Measurements from ENCODE around the gene CXCL12. TPM values are rescaled to one million over a fixed set of nuclear protein-coding genes. Genes with fewer than 3 reads are reported as not detected.

The CXCL12 gene
- total and polyA plus RNA-seq, 4 donors: 23.8 to 66.3 (median 41.8) TPM

GRCh38 chr10:44393834-44394547, 9.1 kb upstream of the CXCL12 start:
- H3K4me3 ChIP-seq (ENCODE audit: low read depth in 1 of 3, low read length in 3 of 3): no peak overlapping the region
- no peak overlapping the region for H3K9ac ChIP-seq (ENCODE audit: low read depth in 1 of 2, low read length in 2 of 2)
- H3K4me1 ChIP-seq (ENCODE audit: control insufficient read depth in 4 of 4, insufficient read depth in 4 of 4, low read length in 3 of 4): peaks cover 0 to 20% (median 16%) of the 10 kb centered on the region in 4 donors
- WGBS: 94% methylated on average over 5 of the region's 5 CpGs
- TF ChIP-seq JUND (IDR thresholded peaks at IDR 0.05) (no peak), ZBTB33 (IDR thresholded peaks at IDR 0.05) (no peak), REST (IDR thresholded peaks at IDR 0.05) (no peak), NR2F2 (IDR thresholded peaks at IDR 0.05) (peak; percentile 33), TAF1 (conservative IDR thresholded peaks at IDR 0.05) (no peak), RAD21 (IDR thresholded peaks at IDR 0.05) (peak in 1 of 2 donors; percentile 3), RXRA (IDR thresholded peaks at IDR 0.05) (peak in 1 of 2 donors; percentile 24), HNF4A (conservative IDR thresholded peaks at IDR 0.05) (peak in 1 of 2 donors; percentile 45)
- no peaks in the 10 kb centered on the region for H3K36me3 ChIP-seq (ENCODE audit: control insufficient read depth in 4 of 4, insufficient read depth in 3 of 4, low read depth in 1 of 4, low read length in 3 of 4)
- no peak overlapping the region for H3K27ac ChIP-seq (ENCODE audit: low read depth in 1 of 2, low read length in 2 of 2)
- no peaks in the 10 kb centered on the region for H3K9me3 ChIP-seq (ENCODE audit: control insufficient read depth in 4 of 4, low read length in 3 of 4)
- DNase-seq (ENCODE audit: low spot score): peak; percentile 24
- no peaks in the 10 kb centered on the region for H3K27me3 ChIP-seq (ENCODE audit: control insufficient read depth in 4 of 4, insufficient read depth in 4 of 4, low read length in 3 of 4)

- no peaks in the 10 kb centered on the region for H3K27me3 ChIP-seq (ENCODE audit: control insufficient read depth in 4 of 4, insufficient read depth in 4 of 4, low read length in 3 of 4)
- WGBS: 68% methylated on average over 7 of the region's 7 CpGs
- DNase-seq (ENCODE audit: low spot score): no peak
- H3K36me3 ChIP-seq (ENCODE audit: control insufficient read depth in 4 of 4, insufficient read depth in 3 of 4, low read depth in 1 of 4, low read length in 3 of 4): no peaks in the 10 kb centered on the region
- H3K4me1 ChIP-seq (ENCODE audit: control insufficient read depth in 4 of 4, insufficient read depth in 4 of 4, low read length in 3 of 4): peaks cover 0 to 25% (median 18%) of the 10 kb centered on the region in 4 donors
- no peak overlapping the region for H3K9ac ChIP-seq (ENCODE audit: low read depth in 1 of 2, low read length in 2 of 2)
- no peaks in the 10 kb centered on the region for H3K9me3 ChIP-seq (ENCODE audit: control insufficient read depth in 4 of 4, low read length in 3 of 4)
- H3K27ac ChIP-seq (ENCODE audit: low read depth in 1 of 2, low read length in 2 of 2): no peak overlapping the region
- TF ChIP-seq REST (IDR thresholded peaks at IDR 0.05): no peak
- TF ChIP-seq YY1 (IDR thresholded peaks at IDR 0.05): no peak
- no peak for TF ChIP-seq CTCF (IDR thresholded peaks at IDR 0.05; ENCODE audit: low read depth, low read length, missing input control)
- TF ChIP-seq SP1 (IDR thresholded peaks at IDR 0.05): no peak
- TF ChIP-seq ATF3 (IDR thresholded peaks at IDR 0.05): no peak
- TF ChIP-seq EGR1 (IDR thresholded peaks at IDR 0.05; ENCODE audit: low read depth in 2 of 2): no peak
- TF ChIP-seq GABPA (IDR thresholded peaks at IDR 0.05 in 1 of 2, conservative IDR thresholded peaks at IDR 0.05 in 1 of 2): no peak
- TF ChIP-seq HNF4G (IDR thresholded peaks at IDR 0.05): no peak
- no peak for TF ChIP-seq FOXA1 (IDR thresholded peaks at IDR 0.05)
- TF ChIP-seq TAF1 (conservative IDR thresholded peaks at IDR 0.05): no peak
- no peak for TF ChIP-seq NR2F2 (IDR thresholded peaks at IDR 0.05)
- TF ChIP-seq HNF4A (conservative IDR thresholded peaks at IDR 0.05): no peak
- no peak for TF ChIP-seq FOXA2 (IDR thresholded peaks at IDR 0.05)
- TF ChIP-seq RXRA (IDR thresholded peaks at IDR 0.05): no peak
- H3K4me3 ChIP-seq (ENCODE audit: low read depth in 1 of 3, low read length in 3 of 3): no peak overlapping the region
These were observed 8.2 kb upstream of the CXCL12 start for GRCh38 chr10:44393051-44393630.
